AG20443 (cell line): ENCODE measurements around the gene SLC36A2.
"Not testable (repeated sequence)": the region's sequence is repeated elsewhere in the genome, so short reads cannot be mapped to it uniquely, and the experiment has no call there.

Experiments used
- DNase-seq: peaks from one replicate; pipeline ENCODE4 v3.0.0; 2012; ENCODE audit warnings: low spot score, mixed read lengths

Gene SLC36A2

DNA sequence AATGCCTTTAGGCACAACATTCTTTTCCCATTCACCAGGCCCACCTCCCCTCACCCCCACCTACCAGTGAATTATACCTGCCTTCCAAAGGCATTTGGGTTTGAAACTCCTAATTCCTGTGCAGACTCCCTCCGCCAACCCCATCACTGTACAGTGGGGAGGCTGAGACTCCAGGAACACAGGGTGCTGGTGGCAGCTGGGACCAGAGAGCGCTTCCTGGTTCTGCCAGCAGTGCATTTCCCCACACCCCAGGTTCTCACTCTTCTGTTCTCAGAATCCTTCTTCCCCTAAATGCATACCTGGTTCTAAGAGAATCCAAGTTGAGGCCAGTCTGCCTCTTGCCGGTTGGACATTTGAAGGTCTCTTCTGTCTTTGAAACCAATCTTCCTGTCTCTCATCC lies 21.1 kb downstream of the SLC36A2 start:
- no peak for DNase-seq

DNA sequence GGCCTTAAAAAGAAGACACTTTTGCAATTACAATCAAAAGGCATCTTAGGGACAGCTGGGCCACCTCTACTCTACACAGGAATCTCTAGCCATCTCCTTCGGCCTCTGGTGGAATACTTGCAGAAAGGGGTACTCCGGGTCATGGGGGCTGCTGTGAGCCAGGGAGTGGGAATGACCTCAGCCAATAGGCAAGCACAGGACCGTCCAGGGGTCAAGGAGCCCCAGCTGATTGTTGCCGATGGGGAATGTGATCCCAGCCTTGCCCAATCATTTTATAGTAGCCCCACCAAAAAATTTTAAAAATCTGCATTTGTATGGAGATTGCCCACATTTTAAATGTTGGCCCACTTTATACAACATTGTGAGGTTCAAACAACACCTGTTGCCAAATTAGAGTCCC lies 26.9 kb downstream of the SLC36A2 start:
- no peak for DNase-seq

DNA sequence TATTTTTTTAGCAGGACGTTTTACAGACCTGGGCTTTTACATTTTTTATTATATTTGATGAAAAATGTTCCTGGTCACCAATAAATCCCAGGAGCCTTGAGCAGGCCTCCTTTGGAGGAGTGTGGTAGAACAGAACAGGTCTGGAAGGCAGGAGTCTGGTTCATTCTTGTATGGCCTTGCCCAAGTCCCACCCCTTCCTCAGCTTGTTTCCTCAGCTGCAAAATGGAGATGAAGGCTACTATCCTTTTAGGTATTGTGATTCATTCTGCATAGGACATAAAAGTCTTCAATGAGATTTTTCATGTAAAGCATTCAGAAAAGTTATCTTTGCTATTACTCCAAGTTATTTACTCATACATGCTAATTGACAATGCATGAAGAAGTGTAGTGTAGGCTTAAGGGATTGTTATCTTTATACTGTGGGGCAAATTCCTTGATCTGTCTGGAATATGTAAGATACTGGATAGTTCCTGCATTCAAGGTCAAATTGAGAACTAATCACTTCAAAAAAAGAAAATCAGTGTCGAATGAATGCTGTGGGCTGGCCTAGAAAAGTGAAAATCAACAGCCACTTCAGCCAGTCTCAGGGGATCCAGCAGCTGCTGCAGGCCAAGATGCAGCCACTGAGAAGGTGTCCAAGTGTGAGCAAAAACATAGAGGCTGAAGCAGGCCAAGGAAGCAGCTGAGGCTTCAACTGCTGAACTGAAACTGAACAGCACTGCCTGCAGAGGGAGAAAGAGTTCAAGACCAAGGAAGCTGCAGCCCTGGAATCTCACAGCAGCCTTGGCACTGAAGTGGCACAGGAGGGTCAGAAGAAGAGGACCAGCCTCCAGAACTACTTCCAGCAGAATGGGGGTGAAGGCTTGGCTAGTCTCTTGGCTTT lies 28.3 kb downstream of the SLC36A2 start:
- DNase-seq, result peak; percentile 51

GRCh38 chr5:151317871-151318270 lies 29.5 kb downstream of the SLC36A2 start:
- DNase-seq, result no peak

DNA sequence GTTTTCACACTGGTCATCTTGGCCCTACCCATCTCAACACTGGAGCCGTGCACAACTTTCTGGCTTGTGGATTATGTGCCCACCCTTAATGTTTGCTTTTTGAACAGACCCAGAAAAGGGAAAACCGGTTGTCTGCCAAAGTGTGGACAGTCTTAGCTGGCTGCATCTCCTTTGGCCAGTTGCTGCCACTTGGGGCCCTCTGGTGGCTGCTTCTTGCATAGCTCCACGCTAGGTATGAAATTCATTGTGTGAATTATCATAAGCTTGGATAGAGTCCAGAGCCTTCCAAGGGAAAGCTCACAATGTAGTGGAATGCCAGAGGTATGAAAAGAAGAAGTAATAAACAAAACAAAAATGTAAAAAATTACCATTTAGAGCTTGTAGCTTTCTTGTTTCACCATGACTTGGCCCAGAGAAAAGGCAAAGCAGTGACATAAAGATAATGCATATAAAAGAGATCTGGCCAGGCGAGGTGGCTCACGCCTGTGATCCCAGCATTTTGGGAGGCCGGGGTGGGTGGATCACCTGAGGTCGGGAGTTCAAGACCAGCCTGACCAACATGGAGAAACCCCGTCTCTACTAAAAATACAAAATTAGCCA lies 31.3 kb downstream of the SLC36A2 start:
- DNase-seq, result peak; percentile 89

GRCh38 chr5:151313357-151313756 lies 34.0 kb downstream of the SLC36A2 start:
- DNase-seq, result no peak

DNA sequence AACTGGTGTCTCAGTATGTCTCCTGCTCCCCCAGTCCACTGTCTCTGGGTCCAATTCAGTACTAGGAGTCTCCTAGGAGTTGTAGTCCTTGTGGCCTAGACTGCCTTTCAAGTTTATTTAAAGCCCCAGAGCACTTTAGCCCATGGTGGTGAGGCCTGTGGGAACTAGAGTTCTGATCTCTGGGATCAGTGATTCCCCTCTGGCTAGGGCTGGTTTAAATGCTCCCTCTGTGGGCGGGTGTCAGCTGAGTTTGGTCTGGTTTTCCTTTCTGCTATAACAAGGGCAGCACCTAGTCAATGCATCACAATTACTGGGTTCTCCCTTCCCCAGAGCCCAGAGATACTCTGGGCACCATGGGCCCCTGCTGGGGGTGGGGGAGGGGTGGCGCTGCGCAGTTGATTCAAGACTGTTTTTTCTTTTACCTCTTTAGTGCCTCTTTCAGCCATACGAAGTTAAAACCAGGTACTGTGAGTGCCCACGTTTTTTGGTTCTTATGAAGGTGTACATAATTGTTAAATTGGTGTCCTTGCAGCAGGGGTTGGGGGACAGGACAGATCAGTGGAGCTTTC lies 34.5 kb downstream of the SLC36A2 start:
- DNase-seq, result no peak

- DNase-seq, result no peak
These were observed 36.4 kb downstream of the SLC36A2 start for GRCh38 chr5:151310932-151311331.

GRCh38 chr5:151309821-151310220 lies 37.5 kb downstream of the SLC36A2 start:
- not testable (repeated sequence) for DNase-seq

GRCh38 chr5:151309266-151309665 lies 38.1 kb downstream of the SLC36A2 start:
- DNase-seq, result not testable (repeated sequence)

DNA sequence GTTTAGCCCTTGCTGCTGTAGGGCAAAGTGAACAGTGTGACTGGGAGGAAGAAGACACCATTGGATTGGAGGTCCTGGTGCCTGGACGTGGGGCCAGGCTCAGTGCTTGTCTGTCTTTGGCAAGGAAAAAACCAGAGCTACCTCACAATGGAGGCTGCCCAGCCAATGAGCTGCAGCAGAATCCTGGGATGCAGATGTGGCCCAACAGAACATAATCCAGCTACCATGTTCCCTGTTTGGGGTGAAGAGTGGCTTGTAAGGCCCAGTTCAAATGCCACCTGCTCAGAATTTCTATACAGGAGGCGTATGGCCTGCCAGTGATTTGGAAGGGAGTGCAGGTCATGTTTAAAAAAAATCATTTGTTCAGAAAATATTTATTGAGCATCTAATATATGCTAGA lies 43.7 kb downstream of the SLC36A2 start, which contains the start of gene SLC36A3:
Gene SLC36A3, minus strand, starts transcription at position 101 of the 400 bp plus-strand sequence. CDS start 412 bp downstream, outside the sequence.
- no peak for DNase-seq

DNA sequence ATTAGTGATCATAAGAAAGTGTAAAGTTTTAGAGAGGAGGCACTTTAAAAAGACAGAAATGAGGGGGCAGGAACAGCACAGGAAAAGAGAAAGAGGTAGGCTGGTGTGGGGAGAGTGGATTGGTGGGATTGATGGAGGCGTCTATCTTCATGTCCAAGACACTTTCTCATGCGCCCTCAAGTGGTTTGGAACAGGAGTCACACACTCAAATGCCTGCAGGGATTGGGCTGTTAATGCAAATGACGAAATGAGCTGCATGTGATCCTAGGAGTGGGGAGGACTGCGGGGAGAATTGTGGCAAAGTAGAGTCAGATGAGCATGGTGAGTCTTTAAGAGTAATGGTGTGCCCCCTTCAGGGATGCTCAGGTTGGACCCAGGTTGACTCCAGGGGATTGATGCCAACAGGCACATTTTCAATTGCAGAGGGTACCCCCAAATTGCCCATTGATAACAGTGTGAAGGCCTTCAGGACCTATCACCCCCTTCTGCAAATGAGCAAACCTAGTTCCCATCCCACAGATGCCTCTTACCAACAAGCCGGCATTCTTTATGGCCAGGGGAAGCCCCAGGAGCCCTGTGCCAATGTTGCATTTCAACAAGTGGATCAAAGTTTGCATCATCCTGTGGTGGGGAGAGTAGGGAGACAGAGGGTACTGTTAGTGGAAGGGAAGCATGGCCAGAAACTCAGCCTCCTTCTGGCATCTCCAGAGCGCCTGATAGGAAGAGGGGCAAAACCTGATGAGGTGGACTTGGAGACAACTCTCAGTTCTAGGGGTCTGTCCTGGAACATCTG lies 49.1 kb downstream of the SLC36A2 start:
- DNase-seq, result peak; percentile 74

DNA sequence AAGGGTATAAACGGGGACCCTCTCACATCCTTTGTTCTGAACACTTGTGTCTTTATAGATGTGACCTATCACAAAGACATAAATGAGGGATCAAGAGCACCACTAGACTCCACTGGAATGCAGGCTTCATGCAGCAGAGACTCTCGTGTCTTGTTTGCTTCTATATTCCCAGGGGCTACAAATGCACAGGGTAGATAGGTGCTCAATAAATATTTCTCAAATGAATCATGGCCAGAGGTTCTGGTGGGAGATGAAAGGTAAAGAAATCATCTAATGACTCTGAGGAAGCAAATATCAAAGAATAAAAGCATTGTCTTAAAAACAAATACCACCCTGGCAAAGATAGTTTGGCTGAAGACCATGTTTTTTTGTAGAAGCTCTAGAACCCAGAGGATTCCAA lies 50.4 kb downstream of the SLC36A2 start:
- DNase-seq, result no peak

- no peak for DNase-seq
These were observed 50.9 kb downstream of the SLC36A2 start for GRCh38 chr5:151296478-151296830.

- DNase-seq, result no peak
These were observed 51.4 kb downstream of the SLC36A2 start for GRCh38 chr5:151295791-151296477.

- DNase-seq, result no peak
These were observed 52.2 kb downstream of the SLC36A2 start for GRCh38 chr5:151295138-151295537.

GRCh38 chr5:151293624-151294023 lies 53.7 kb downstream of the SLC36A2 start:
- DNase-seq, result no peak

DNA sequence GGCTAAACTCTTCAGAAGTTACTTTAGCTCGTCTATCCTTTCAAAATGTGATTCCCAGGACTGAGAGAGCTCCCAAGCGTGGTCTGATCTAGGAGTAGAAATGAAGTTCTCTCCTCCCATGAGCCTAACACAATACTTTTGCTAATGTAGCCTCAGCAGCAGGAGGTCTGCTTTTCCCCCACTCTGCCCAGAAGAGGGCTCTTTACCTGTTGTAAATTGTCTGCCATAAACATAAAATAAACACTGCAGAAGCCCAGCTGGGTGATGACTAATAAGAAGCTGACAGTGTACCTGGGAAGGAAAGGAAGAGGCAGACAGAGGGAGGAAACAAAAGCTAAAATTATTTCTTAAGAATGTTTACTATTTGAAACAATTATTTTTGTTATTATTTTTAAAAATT lies 59.2 kb downstream of the SLC36A2 start:
- no peak for DNase-seq

DNA sequence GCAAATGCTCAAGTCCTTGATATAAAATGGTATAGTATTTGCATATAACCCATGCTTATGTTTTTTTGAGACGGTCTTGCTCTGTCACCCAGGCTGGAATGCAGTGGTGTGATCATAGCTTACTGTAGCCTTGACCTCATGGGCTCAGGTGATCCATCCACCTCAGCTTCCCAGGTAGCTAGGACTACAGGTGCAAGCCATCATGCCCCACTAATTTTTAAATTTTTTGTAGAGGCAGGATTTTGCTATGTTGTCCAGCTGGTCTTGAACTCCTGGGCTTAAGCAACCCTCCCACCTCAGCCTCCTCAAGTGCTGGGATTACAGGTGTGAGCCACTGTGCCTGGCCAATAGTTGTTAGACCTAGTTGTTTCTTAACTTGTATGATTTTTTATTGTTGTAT lies 61.1 kb downstream of the SLC36A2 start:
- DNase-seq, result no peak

DNA sequence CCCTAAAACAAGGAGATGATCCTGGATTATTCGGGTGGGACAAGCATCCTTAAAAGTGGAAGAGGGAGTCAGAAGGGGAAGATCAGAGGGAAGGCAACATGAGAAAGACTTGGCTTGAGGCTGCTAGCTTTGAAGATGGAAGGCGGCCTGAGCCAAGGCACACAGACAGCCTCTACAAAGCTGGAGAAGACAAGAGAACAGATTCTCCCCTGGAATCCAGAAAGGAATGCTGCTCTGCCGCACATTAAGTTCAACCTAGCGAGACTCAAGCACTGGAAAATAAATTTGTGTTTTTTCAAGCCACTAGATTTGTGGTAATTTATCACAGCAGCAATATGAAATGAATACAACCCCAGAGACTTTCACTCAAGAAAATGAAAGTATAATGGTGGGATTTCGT lies 61.7 kb downstream of the SLC36A2 start:
- DNase-seq, result no peak

- no peak for DNase-seq
These were observed 62.9 kb downstream of the SLC36A2 start for GRCh38 chr5:151284392-151284967.
